Mucosa of rectum (tissue), 2 donors: ENCODE measurements around the gene SESTD1.
"Not testable (repeated sequence)": the region's sequence is repeated elsewhere in the genome, so short reads cannot be mapped to it uniquely, and the experiment has no call there.

Experiments
- H3K27ac ChIP-seq, 2 donors: one replicate each; pipeline ENCODE4 v1.7.0; 2013; ENCODE audit warnings: inconsistent platforms in 2 of 2, low read depth in 2 of 2, low read length in 2 of 2
- H3K27me3 ChIP-seq, 2 donors: one replicate each; pipeline ENCODE4 v1.7.0; 2013; ENCODE audit warnings: low read length in 2 of 2; ENCODE audit not compliant: control insufficient read depth in 2 of 2, insufficient read depth in 2 of 2
- H3K36me3 ChIP-seq, 2 donors: one replicate each; pipeline ENCODE4 v1.7.0; 2013; ENCODE audit warnings: low read length in 2 of 2; ENCODE audit not compliant: control insufficient read depth in 2 of 2, insufficient read depth in 2 of 2
- H3K4me1 ChIP-seq, 2 donors: one replicate each; pipeline ENCODE4 v1.7.0; 2013; ENCODE audit warnings: low read length in 2 of 2, mild to moderate bottlenecking in 1 of 2; ENCODE audit not compliant: control insufficient read depth in 2 of 2, insufficient read depth in 2 of 2
- H3K4me3 ChIP-seq, 2 donors: one replicate each; pipeline ENCODE4 v1.7.0; 2013; ENCODE audit warnings: low read length in 2 of 2
- H3K9ac ChIP-seq, 2 donors: one replicate each; pipeline ENCODE4 v1.7.0; 2013; ENCODE audit warnings: low read length in 2 of 2, low read depth in 1 of 2, mild to moderate bottlenecking in 1 of 2
- H3K9me3 ChIP-seq, 2 donors: one replicate each; pipeline ENCODE4 v1.7.0; 2013; ENCODE audit warnings: low read length in 2 of 2; ENCODE audit not compliant: control insufficient read depth in 2 of 2
- donor health status: healthy.
- donor health status: Normal muscosa, but diverticular disease.

SESTD1 gene

GRCh38 chr2:179082697-179083096, 181.9 kb downstream of the SESTD1 start:
- no peaks in the 10 kb centered on the region for H3K4me1 ChIP-seq
- H3K9me3 ChIP-seq, result no peaks in the 10 kb centered on the region
- no peak overlapping the region for H3K4me3 ChIP-seq
- H3K9ac ChIP-seq, result no peak overlapping the region
- H3K36me3 ChIP-seq, result no peaks in the 10 kb centered on the region
- no peaks in the 10 kb centered on the region for H3K27me3 ChIP-seq
- H3K27ac ChIP-seq, result no peak overlapping the region

GRCh38 chr2:179081954-179082353, 182.7 kb downstream of the SESTD1 start:
- H3K4me3 ChIP-seq, result no peak overlapping the region
- H3K9ac ChIP-seq, result no peak overlapping the region
- H3K36me3 ChIP-seq, result no peaks in the 10 kb centered on the region
- H3K4me1 ChIP-seq, result no peaks in the 10 kb centered on the region
- no peak overlapping the region for H3K27ac ChIP-seq
- no peaks in the 10 kb centered on the region for H3K27me3 ChIP-seq
- H3K9me3 ChIP-seq, result no peaks in the 10 kb centered on the region

GRCh38 chr2:179072527-179072926, 192.1 kb downstream of the SESTD1 start:
- no peaks in the 10 kb centered on the region for H3K27me3 ChIP-seq
- no peaks in the 10 kb centered on the region for H3K4me1 ChIP-seq
- no peak overlapping the region for H3K27ac ChIP-seq
- H3K9ac ChIP-seq, result no peak overlapping the region
- H3K9me3 ChIP-seq, result no peaks in the 10 kb centered on the region
- H3K4me3 ChIP-seq, result no peak overlapping the region
- no peaks in the 10 kb centered on the region for H3K36me3 ChIP-seq

DNA sequence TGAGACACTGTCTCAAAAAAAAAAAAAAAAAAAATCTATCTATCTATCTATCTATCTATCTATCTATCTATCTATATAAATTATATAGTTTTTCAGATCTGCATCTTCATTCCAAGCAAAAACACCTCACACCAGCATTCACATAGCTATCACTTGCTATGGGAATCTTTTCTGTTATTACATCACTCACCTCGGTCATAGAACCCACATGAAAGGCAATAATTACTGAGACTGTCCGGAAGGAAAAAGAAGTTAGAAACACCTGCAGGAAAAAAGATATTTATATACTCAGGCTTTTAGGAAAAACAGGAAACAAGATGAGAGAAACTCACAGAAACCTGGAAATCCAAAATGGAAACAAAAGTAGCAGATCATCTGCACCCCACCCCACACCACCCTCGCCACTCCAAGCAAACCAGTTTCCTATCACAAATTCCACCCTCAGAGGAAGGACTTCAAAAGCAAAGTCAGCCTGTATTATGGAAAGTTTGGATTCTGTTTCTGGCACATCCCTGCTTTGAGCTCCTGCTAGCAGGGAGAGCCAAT, 192.7 kb downstream of the SESTD1 start:
- Histone ChIP-seq H3K27me3 (no peaks in the 10 kb centered on the region), H3K4me1 (no peaks in the 10 kb centered on the region), H3K4me3 (no peak overlapping the region), H3K27ac (no peak overlapping the region), H3K36me3 (no peaks in the 10 kb centered on the region), H3K9me3 (no peaks in the 10 kb centered on the region), H3K9ac (no peak overlapping the region)

GRCh38 chr2:179070895-179071294, 193.7 kb downstream of the SESTD1 start:
- H3K4me3 ChIP-seq, result no peak overlapping the region
- H3K9me3 ChIP-seq, result no peaks in the 10 kb centered on the region
- H3K27ac ChIP-seq, result no peak overlapping the region
- H3K9ac ChIP-seq, result no peak overlapping the region
- no peaks in the 10 kb centered on the region for H3K27me3 ChIP-seq
- H3K4me1 ChIP-seq, result no peaks in the 10 kb centered on the region
- H3K36me3 ChIP-seq, result no peaks in the 10 kb centered on the region

DNA sequence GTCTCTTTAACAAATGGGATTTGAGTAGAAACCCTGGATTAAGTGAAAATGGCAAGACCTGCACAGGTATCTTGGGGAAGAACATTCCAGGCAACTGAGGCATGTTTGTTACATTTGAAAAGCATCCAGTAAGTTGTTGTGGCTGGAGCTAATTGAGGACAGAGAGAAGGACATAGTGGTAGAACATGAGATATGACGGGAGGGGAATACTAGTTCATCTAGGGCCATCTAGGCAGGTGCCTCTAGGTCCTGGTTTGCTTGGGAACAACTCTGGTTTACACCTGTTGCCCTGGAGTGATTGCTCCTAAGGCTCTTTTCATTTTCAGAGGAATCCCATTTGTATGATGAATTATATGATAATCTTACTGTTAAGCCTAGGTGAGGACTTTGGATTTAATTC, 194.9 kb downstream of the SESTD1 start:
- Histone ChIP-seq H3K27me3 (no peaks in the 10 kb centered on the region), H3K9me3 (no peaks in the 10 kb centered on the region), H3K4me3 (no peak overlapping the region), H3K4me1 (no peaks in the 10 kb centered on the region), H3K9ac (no peak overlapping the region), H3K36me3 (no peaks in the 10 kb centered on the region), H3K27ac (no peak overlapping the region)

DNA sequence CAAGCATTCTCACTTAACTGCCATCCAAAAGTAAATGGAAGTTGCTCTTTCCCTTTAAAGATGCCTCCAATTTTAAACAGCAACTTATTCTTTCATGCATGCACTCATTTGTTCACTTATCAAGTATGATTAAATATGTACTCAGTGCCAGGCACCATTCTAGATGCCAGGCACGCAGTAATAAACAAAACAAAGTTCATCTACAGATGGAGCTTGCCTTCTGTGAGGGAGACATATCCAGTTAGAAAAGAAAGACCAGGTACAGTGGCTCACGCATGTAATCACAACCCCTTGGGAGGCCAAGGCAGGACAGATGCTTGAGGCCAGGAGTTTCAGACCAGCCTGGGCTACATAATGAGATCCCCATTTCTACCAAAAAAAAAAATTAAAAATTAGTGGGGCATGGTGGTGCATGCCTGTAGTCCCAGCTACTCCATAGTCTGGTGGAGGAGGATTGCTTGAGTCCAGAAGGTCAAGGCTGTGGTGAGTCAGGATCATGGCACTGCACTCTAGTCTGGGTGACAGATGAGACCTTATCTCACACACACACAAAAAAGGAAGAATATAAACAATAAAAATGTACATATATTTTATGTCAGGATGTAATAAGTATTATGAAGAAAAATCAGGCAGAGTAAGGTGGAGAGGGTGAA, 195.5 kb downstream of the SESTD1 start:
- H3K27me3 ChIP-seq, result no peaks in the 10 kb centered on the region
- no peaks in the 10 kb centered on the region for H3K9me3 ChIP-seq
- no peaks in the 10 kb centered on the region for H3K4me1 ChIP-seq
- H3K4me3 ChIP-seq, result no peak overlapping the region
- H3K27ac ChIP-seq, result no peak overlapping the region
- H3K36me3 ChIP-seq, result no peaks in the 10 kb centered on the region
- H3K9ac ChIP-seq, result no peak overlapping the region

- Histone ChIP-seq H3K27ac (no peak overlapping the region), H3K27me3 (no peaks in the 10 kb centered on the region), H3K9ac (no peak overlapping the region), H3K4me3 (no peak overlapping the region), H3K4me1 (no peaks in the 10 kb centered on the region), H3K36me3 (no peaks in the 10 kb centered on the region), H3K9me3 (no peaks in the 10 kb centered on the region)
Measured at GRCh38 chr2:179059026-179059700, 205.5 kb downstream of the SESTD1 start.

DNA sequence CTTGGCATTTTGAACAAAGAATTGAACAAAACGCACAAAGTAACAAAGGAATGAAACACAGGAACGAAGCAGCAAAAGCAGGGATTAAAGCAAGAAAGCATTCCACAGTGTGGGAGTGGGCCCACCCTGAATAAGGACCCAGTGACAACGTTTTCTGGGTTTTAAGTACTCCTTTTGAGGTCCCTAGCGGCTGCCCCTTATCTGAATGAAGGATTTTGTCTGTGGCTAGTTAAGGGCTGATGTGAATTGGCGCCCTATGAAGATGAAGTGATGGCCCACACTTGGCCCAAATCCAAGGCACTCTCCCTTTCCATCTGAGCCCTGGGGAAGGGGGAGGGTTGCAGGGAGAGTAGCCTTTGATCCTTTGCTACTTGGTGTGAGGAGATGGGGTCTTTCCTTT, 206.9 kb downstream of the SESTD1 start:
- Histone ChIP-seq H3K4me1 (no peaks in the 10 kb centered on the region), H3K9ac (no peak overlapping the region)

GRCh38 chr2:179053568-179053967, 211.1 kb downstream of the SESTD1 start:
- not testable (repeated sequence) for H3K9ac ChIP-seq, H3K36me3 ChIP-seq, H3K4me1 ChIP-seq, H3K27ac ChIP-seq, H3K27me3 ChIP-seq, H3K9me3 ChIP-seq, H3K4me3 ChIP-seq

More for the DNA sequence above, 206.9 kb downstream of the SESTD1 start:
- Histone ChIP-seq H3K27me3 (no peaks in the 10 kb centered on the region), H3K27ac (no peak overlapping the region), H3K9me3 (no peaks in the 10 kb centered on the region), H3K4me3 (no peak overlapping the region), H3K36me3 (no peaks in the 10 kb centered on the region)
